C4-2B (cell line): ENCODE measurements around the gene INSRR.

Experiments
- CTCF ChIP-seq: fragments of 450-650 bp; conservative IDR thresholded peaks from 2 replicates; pipeline ENCODE4 v1.5.1; 2017; ENCODE audit warnings: mild to moderate bottlenecking
- ZFX ChIP-seq: fragments of 450-650 bp; IDR thresholded peaks from 2 replicates; pipeline ENCODE4 v1.6.1; 2017

GRCh38 chr1:156901966-156902915 is 43.3 kb upstream of the INSRR start:
- no peak for TF ChIP-seq CTCF
- no peak for TF ChIP-seq ZFX
